Ectodermal cell (in vitro differentiated cells): ENCODE results near the gene SERPINI2.

Source experiments
- H3K27ac ChIP-seq: 2 replicates; pipeline ENCODE4 v1.7.0; 2013; ENCODE audit warnings: mild to moderate bottlenecking, low read depth, low read length; ENCODE audit not compliant: insufficient read depth, poor library complexity, severe bottlenecking
- H3K27me3 ChIP-seq: 2 replicates; pipeline ENCODE4 v1.7.0; 2013; ENCODE audit warnings: mild to moderate bottlenecking, low read length; ENCODE audit not compliant: insufficient read depth, control insufficient read depth, poor library complexity, severe bottlenecking
- H3K36me3 ChIP-seq: one replicate; pipeline ENCODE4 v1.7.0; 2013; ENCODE audit warnings: low read length; ENCODE audit not compliant: control insufficient read depth, insufficient read depth
- H3K4me1 ChIP-seq: one replicate; pipeline ENCODE4 v1.7.0; 2013; ENCODE audit warnings: low read length; ENCODE audit not compliant: control insufficient read depth, insufficient read depth
- H3K4me3 ChIP-seq: 2 replicates; pipeline ENCODE4 v1.7.0; 2013; ENCODE audit warnings: low read depth, low read length, control low read depth; ENCODE audit not compliant: insufficient read depth
- H3K9me3 ChIP-seq: 2 replicates; pipeline ENCODE4 v1.7.0; 2013; ENCODE audit warnings: mild to moderate bottlenecking, low read length, moderate library complexity; ENCODE audit not compliant: control insufficient read depth
- WGBS, 2 experiments: methylation state at CpG; one replicate each; pipeline ENCODE4 v1.1.7; 2013; ENCODE audit warnings: missing lambda C conversion rate in 2 of 2; 5-methylcytosine and 5-hydroxymethylcytosine counted together

Gene SERPINI2

GRCh38 chr3:167487556-167487955 lies 13.7 kb upstream of the SERPINI2 start:
- no peaks in the 10 kb centered on the region for H3K27me3 ChIP-seq
- H3K9me3 ChIP-seq: no peaks in the 10 kb centered on the region
- H3K4me3 ChIP-seq: no peak overlapping the region
- H3K36me3 ChIP-seq: no peaks in the 10 kb centered on the region
- H3K4me1 ChIP-seq: no peaks in the 10 kb centered on the region
- WGBS, 2 experiments: 88 to 92% methylated on average over 3 of the region's 3 CpGs
- no peak overlapping the region for H3K27ac ChIP-seq

- H3K4me3 ChIP-seq: no peak overlapping the region
- H3K4me1 ChIP-seq: no peaks in the 10 kb centered on the region
- no peaks in the 10 kb centered on the region for H3K9me3 ChIP-seq
- WGBS, 2 experiments: 91 to 92% methylated on average over 1 to 2 of the region's 2 CpGs
- no peaks in the 10 kb centered on the region for H3K27me3 ChIP-seq
- H3K36me3 ChIP-seq: no peaks in the 10 kb centered on the region
- no peak overlapping the region for H3K27ac ChIP-seq
Observed at GRCh38 chr3:167484551-167484950, 10.7 kb upstream of the SERPINI2 start.

GRCh38 chr3:167483708-167484475 lies 10.1 kb upstream of the SERPINI2 start:
- H3K36me3 ChIP-seq: no peaks in the 10 kb centered on the region
- no peaks in the 10 kb centered on the region for H3K4me1 ChIP-seq
- H3K27me3 ChIP-seq: no peaks in the 10 kb centered on the region
- 79 to 100% methylated on average over 1 to 2 of the region's 2 CpGs for WGBS, 2 experiments
- no peaks in the 10 kb centered on the region for H3K9me3 ChIP-seq
- H3K4me3 ChIP-seq: no peak overlapping the region
- no peak overlapping the region for H3K27ac ChIP-seq

- Histone ChIP-seq H3K36me3 (no peaks in the 10 kb centered on the region), H3K9me3 (no peaks in the 10 kb centered on the region), H3K27me3 (no peaks in the 10 kb centered on the region), H3K4me3 (no peak overlapping the region), H3K27ac (no peak overlapping the region), H3K4me1 (no peaks in the 10 kb centered on the region)
Observed at GRCh38 chr3:167481164-167481563, 7.3 kb upstream of the SERPINI2 start.

GRCh38 chr3:167480748-167481147 lies 6.9 kb upstream of the SERPINI2 start:
- Histone ChIP-seq H3K27ac (no peak overlapping the region), H3K4me3 (no peak overlapping the region), H3K36me3 (no peaks in the 10 kb centered on the region), H3K9me3 (no peaks in the 10 kb centered on the region), H3K4me1 (no peaks in the 10 kb centered on the region), H3K27me3 (no peaks in the 10 kb centered on the region)
- 87 to 96% methylated on average over 2 of the region's 2 CpGs for WGBS, 2 experiments

GRCh38 chr3:167469381-167469780 lies 4.5 kb downstream of the SERPINI2 start:
- H3K9me3 ChIP-seq: no peaks in the 10 kb centered on the region
- no peaks in the 10 kb centered on the region for H3K27me3 ChIP-seq
- no peaks in the 10 kb centered on the region for H3K36me3 ChIP-seq
- H3K4me3 ChIP-seq: no peak overlapping the region
- 94 to 99% methylated on average over 3 of the region's 3 CpGs for WGBS, 2 experiments
- H3K4me1 ChIP-seq: no peaks in the 10 kb centered on the region
- H3K27ac ChIP-seq: no peak overlapping the region

GRCh38 chr3:167467848-167468611 lies 5.8 kb downstream of the SERPINI2 start:
- WGBS, 2 experiments: 87 to 91% methylated on average over 4 to 5 of the region's 5 CpGs
- no peak overlapping the region for H3K27ac ChIP-seq

GRCh38 chr3:167466966-167467365 lies 6.9 kb downstream of the SERPINI2 start:
- no peak overlapping the region for H3K27ac ChIP-seq
- no peaks in the 10 kb centered on the region for H3K36me3 ChIP-seq
- no peaks in the 10 kb centered on the region for H3K9me3 ChIP-seq
- no peak overlapping the region for H3K4me3 ChIP-seq
- no peaks in the 10 kb centered on the region for H3K27me3 ChIP-seq
- no peaks in the 10 kb centered on the region for H3K4me1 ChIP-seq

More at GRCh38 chr3:167467848-167468611, 5.8 kb downstream of the SERPINI2 start:
- Histone ChIP-seq H3K36me3 (no peaks in the 10 kb centered on the region), H3K4me3 (no peak overlapping the region), H3K27me3 (no peaks in the 10 kb centered on the region), H3K4me1 (no peaks in the 10 kb centered on the region), H3K9me3 (no peaks in the 10 kb centered on the region)

GRCh38 chr3:167456157-167456799 lies 17.6 kb downstream of the SERPINI2 start:
- no peaks in the 10 kb centered on the region for H3K9me3 ChIP-seq
- H3K27me3 ChIP-seq: no peaks in the 10 kb centered on the region
- H3K36me3 ChIP-seq: no peaks in the 10 kb centered on the region
- H3K4me1 ChIP-seq: no peaks in the 10 kb centered on the region
- H3K4me3 ChIP-seq: no peak overlapping the region
- H3K27ac ChIP-seq: no peak overlapping the region
- 87 to 95% methylated on average over 5 of the region's 6 CpGs for WGBS, 2 experiments

- Histone ChIP-seq H3K4me3 (no peak overlapping the region), H3K27ac (no peak overlapping the region), H3K36me3 (no peaks in the 10 kb centered on the region), H3K27me3 (no peaks in the 10 kb centered on the region), H3K4me1 (no peaks in the 10 kb centered on the region), H3K9me3 (no peaks in the 10 kb centered on the region)
- WGBS, 2 experiments: 95 to 100% methylated on average over 1 of the region's 2 CpGs
Observed at GRCh38 chr3:167453815-167454214, 20.0 kb downstream of the SERPINI2 start.
